HCT116 (cell line): Measurements from ENCODE around the gene CHAC1. TPM values are rescaled to one million over a fixed set of nuclear protein-coding genes. Genes with fewer than 3 reads are reported as not detected.

Source experiments
- ATAC-seq: fragments of 200-7000 bp; cut with Tn5 transposase; 2 replicates; pipeline ENCODE4 v1.9.1; 2020; ENCODE audit warnings: mild to moderate bottlenecking, moderate library complexity
- BruUV-seq: library from RNA; stranded (reverse); fragments of 400-500 nt; replicated peaks from 2 replicates; lab custom pipeline; 2021; lab: Mats Ljungman, UMichigan
- CTCF ChIA-PET: fragments of 300-600 bp; sonication (Branson Sonifier 250); formaldehyde crosslinking; loops from one replicate; lab custom pipeline; 2021; ENCODE audit warnings: antibody characterized with exemption; lab: Charles Lee
- POLR2A ChIA-PET: fragments of 300-600, 350-600 bp; sonication (Branson Sonifier 250); formaldehyde crosslinking; loops from one replicate; lab custom pipeline; 2021; ENCODE audit warnings: antibody characterized with exemption; lab: Charles Lee
- RAD21 ChIA-PET, 2 experiments: fragments of 300-600 bp; sonication (Branson Sonifier 250); formaldehyde crosslinking; loops; one replicate each; lab custom pipeline; 2023; ENCODE audit warnings: low total read pairs in 2 of 2; ENCODE audit not compliant: uncharacterized antibody in 2 of 2, unreplicated experiment in 2 of 2, low non-redundant PET in 1 of 2; lab: Charles Lee
- DNase-seq: peaks from one replicate; pipeline ENCODE4 v3.0.0-alpha.2; 2010; ENCODE audit warnings: low read depth, low spot score
- H2AFZ ChIP-seq: fragments of 200-600 bp; shearing (Covaris generic), sonication (generic); 2 replicates; pipeline ENCODE4 v1.6.1; 2017; ENCODE audit warnings: low read depth, mixed run types, mixed read lengths, antibody characterized with exemption, low read length; ENCODE audit not compliant: poor library complexity, severe bottlenecking
- H3K27ac ChIP-seq: 2 replicates; pipeline ENCODE4 v1.5.1; 2012; ENCODE audit warnings: low read depth, low read length
- H3K27me3 ChIP-seq: fragments of 200-600 bp; sonication (generic); 2 replicates; pipeline ENCODE4 v1.6.1; 2016; ENCODE audit warnings: mixed run types, low read length, mixed read lengths; ENCODE audit not compliant: insufficient read depth
- H3K36me3 ChIP-seq, 2 experiments: fragments of 200-500 bp in 1 of 2; fragments of 200-600 bp in 1 of 2; sonication (Bioruptor generic) in 1 of 2; sonication (generic) in 1 of 2; 2 replicates each; pipeline versions ENCODE4 v1.5.1 to v1.6.1; 2014 to 2016; ENCODE audit warnings: low read length in 2 of 2, inconsistent platforms in 1 of 2, mixed read lengths in 1 of 2, mixed run types in 1 of 2; ENCODE audit not compliant: insufficient read depth in 2 of 2, control insufficient read depth in 1 of 2
- H3K4me1 ChIP-seq, 2 experiments: fragments of 200-600 bp in 1 of 2; sonication (generic) in 1 of 2; 2 replicates each; pipeline versions ENCODE4 v1.5.1 to v1.6.1; 2012 to 2017; ENCODE audit warnings: low read length in 2 of 2, inconsistent platforms in 1 of 2, mild to moderate bottlenecking in 1 of 2, mixed read lengths in 1 of 2, mixed run types in 1 of 2, moderate library complexity in 1 of 2; ENCODE audit not compliant: insufficient read depth in 2 of 2, control insufficient read depth in 1 of 2
- H3K4me2 ChIP-seq: fragments of 200-600 bp; sonication (generic); 2 replicates; pipeline ENCODE4 v1.6.1; 2017; ENCODE audit warnings: mixed run types, low read length, mixed read lengths
- H3K4me3 ChIP-seq, 2 experiments: fragments of 200-600 bp in 1 of 2; sonication (generic) in 1 of 2; replicated peaks in 1 of 2; 2 replicates each; pipeline ENCODE4 v1.5.1; 2011 to 2016; ENCODE audit warnings: low read length in 2 of 2, control low read depth in 1 of 2, low read depth in 1 of 2, mild to moderate bottlenecking in 1 of 2, mixed read lengths in 1 of 2, mixed run types in 1 of 2
- H3K79me2 ChIP-seq: fragments of 200-600 bp; sonication (generic); 2 replicates; pipeline ENCODE4 v1.6.1; 2017; ENCODE audit warnings: mild to moderate bottlenecking, mixed run types, low read length, moderate library complexity, mixed read lengths; ENCODE audit not compliant: insufficient read depth
- H3K9ac ChIP-seq: fragments of 200-600 bp; sonication (generic); 2 replicates; pipeline ENCODE4 v1.6.1; 2016; ENCODE audit warnings: low read length, mixed read lengths
- H3K9me2 ChIP-seq: fragments of 200-600 bp; sonication (generic), shearing (Covaris generic); 2 replicates; pipeline ENCODE4 v1.6.1; 2017; ENCODE audit warnings: mixed run types, mild to moderate bottlenecking, moderate library complexity; ENCODE audit not compliant: insufficient read depth
- H3K9me3 ChIP-seq, 2 experiments: fragments of 200-500 bp in 1 of 2; fragments of 200-600 bp in 1 of 2; sonication (Bioruptor generic) in 1 of 2; sonication (generic) in 1 of 2; 2 replicates each; pipeline ENCODE4 v1.6.1; 2014 to 2017; ENCODE audit warnings: low read length in 2 of 2, mixed read lengths in 2 of 2, inconsistent platforms in 1 of 2, low read depth in 1 of 2, mild to moderate bottlenecking in 1 of 2, mixed run types in 1 of 2, moderate library complexity in 1 of 2; ENCODE audit not compliant: control insufficient read depth in 1 of 2, insufficient read depth in 1 of 2
- H4K20me1 ChIP-seq: fragments of 200-600 bp; sonication (generic), shearing (Covaris generic); 2 replicates; pipeline ENCODE4 v1.6.1; 2017; ENCODE audit warnings: mixed run types, mild to moderate bottlenecking, moderate library complexity; ENCODE audit not compliant: insufficient read depth
- ELF1 ChIP-seq: IDR thresholded peaks from 2 replicates; pipeline ENCODE4 v1.6.1; 2012; ENCODE audit warnings: low read depth, borderline replicate concordance
- POLR2AphosphoS5 ChIP-seq: IDR thresholded peaks from 2 replicates; pipeline ENCODE4 v1.6.1; 2011; ENCODE audit warnings: mild to moderate bottlenecking, low read depth, low read length, moderate library complexity
- TCF7L2 ChIP-seq: IDR thresholded peaks from 2 replicates; pipeline ENCODE4 v1.7.0; 2011; ENCODE audit warnings: borderline replicate concordance, inconsistent platforms; ENCODE audit not compliant: insufficient read depth, insufficient read length; ENCODE audit errors: extremely low read depth
- ZNF274 ChIP-seq: fragments of 200-500 bp; sonication (Bioruptor generic); IDR thresholded peaks from 2 replicates; pipeline ENCODE4 v1.6.1; 2014; ENCODE audit warnings: mild to moderate bottlenecking, low read depth, low read length, inconsistent platforms
- intact Hi-C: fragments of 100-400 bp; cut with micrococcal nuclease; formaldehyde crosslinking; loops from 2 replicates; pipeline ENCODE4 v1.10.0; 2022
- total RNA-seq: library from RNA; stranded (reverse); gene quantifications from one replicate; pipeline ENCODE4 v1.2.1, GENCODE V29; 2021; ENCODE audit not compliant: unreplicated experiment
- TF ChIP-seq, protein P1 (sequence below), 3 experiments: fragments of 200-600 bp in 1 of 3; sonication (generic) in 1 of 3; IDR thresholded peaks in 2 of 3; conservative IDR thresholded peaks in 1 of 3; 2 replicates each; pipeline ENCODE4 v1.5.1; 2012 to 2017; ENCODE audit warnings: low read depth in 2 of 3, low read length in 2 of 3, antibody characterized with exemption in 1 of 3, borderline replicate concordance in 1 of 3, control low read depth in 1 of 3, mild to moderate bottlenecking in 1 of 3, mixed read lengths in 1 of 3, mixed run types in 1 of 3, moderate library complexity in 1 of 3; ENCODE audit not compliant: insufficient read depth in 1 of 3
- TF ChIP-seq, protein P2 (sequence below): IDR thresholded peaks from 2 replicates; pipeline ENCODE4 v1.6.1; 2012; ENCODE audit warnings: low read depth
- TF ChIP-seq, protein P3 (sequence below): IDR thresholded peaks from 2 replicates; pipeline ENCODE4 v1.6.1; 2012
- TF ChIP-seq, protein P4 (sequence below): IDR thresholded peaks from 2 replicates; pipeline ENCODE4 v1.6.1; 2012

Gene CHAC1
- total RNA-seq, 1 experiment from 2014 or later, result 58.9 TPM

DNA sequence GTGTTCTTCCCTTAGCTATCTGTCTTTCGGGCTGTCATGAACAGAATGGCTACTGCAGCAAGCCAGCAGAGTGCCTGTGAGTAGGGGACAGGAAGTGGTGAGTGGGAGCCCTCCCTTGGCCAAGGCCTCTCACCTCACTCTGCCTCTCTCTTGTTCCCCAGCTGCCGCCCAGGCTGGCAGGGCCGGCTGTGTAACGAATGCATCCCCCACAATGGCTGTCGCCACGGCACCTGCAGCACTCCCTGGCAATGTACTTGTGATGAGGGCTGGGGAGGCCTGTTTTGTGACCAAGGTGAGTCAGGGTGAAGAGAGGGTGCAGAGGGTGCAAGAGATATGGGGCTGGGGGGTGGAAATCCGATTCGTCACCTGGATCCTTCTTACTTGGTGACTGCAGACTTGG, 21.1 kb upstream of the CHAC1 start:
- no peak for DNase-seq
- Histone ChIP-seq H3K4me3 (no peak overlapping the region), H3K9ac (no peak overlapping the region), H3K79me2 (no peaks in the 10 kb centered on the region), H3K27ac (no peak overlapping the region), H3K4me1 (peaks cover 19 to 41% of the 10 kb centered on the region in 2 experiments), H3K9me2 (no peaks in the 10 kb centered on the region), H3K4me2 (no peak overlapping the region), H4K20me1 (no peaks in the 10 kb centered on the region), H3K9me3 (no peaks in the 10 kb centered on the region), H3K36me3 (no peaks in the 10 kb centered on the region), H3K27me3 (peaks cover 15% of the 10 kb centered on the region; the same call in 1 of the 2 replicates), H2AFZ (no peak overlapping the region)
- RAD21 ChIA-PET, result no interaction called here
- intact Hi-C loops, result loop anchor here (5.0 to 10.0 kb wide), 2 partner anchors 90 to 253 kb away; no protein-coding TSS in a partner anchor
- ATAC-seq, result no peak
- CTCF ChIA-PET, result interaction anchor here (1.8 to 4.8 kb wide), 3 partner anchors 7 to 27 kb away, joined by 6 to 69 read pairs (median 16); no protein-coding TSS in a partner anchor
- POLR2A ChIA-PET, result interaction anchor here (1.0 kb wide), 1 partner anchor 37 kb away, joined by 3 read pairs; no protein-coding TSS in a partner anchor
- TF ChIP-seq, protein P1, sequence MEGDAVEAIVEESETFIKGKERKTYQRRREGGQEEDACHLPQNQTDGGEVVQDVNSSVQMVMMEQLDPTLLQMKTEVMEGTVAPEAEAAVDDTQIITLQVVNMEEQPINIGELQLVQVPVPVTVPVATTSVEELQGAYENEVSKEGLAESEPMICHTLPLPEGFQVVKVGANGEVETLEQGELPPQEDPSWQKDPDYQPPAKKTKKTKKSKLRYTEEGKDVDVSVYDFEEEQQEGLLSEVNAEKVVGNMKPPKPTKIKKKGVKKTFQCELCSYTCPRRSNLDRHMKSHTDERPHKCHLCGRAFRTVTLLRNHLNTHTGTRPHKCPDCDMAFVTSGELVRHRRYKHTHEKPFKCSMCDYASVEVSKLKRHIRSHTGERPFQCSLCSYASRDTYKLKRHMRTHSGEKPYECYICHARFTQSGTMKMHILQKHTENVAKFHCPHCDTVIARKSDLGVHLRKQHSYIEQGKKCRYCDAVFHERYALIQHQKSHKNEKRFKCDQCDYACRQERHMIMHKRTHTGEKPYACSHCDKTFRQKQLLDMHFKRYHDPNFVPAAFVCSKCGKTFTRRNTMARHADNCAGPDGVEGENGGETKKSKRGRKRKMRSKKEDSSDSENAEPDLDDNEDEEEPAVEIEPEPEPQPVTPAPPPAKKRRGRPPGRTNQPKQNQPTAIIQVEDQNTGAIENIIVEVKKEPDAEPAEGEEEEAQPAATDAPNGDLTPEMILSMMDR (IDR thresholded peaks at IDR 0.05 in 2 of 3, conservative IDR thresholded peaks at IDR 0.05 in 1 of 3; ENCODE audit: borderline replicate concordance in 1 of 3, insufficient read depth in 1 of 3, low read depth in 2 of 3, low read length in 2 of 3), result no peak
- TF ChIP-seq, protein P2, sequence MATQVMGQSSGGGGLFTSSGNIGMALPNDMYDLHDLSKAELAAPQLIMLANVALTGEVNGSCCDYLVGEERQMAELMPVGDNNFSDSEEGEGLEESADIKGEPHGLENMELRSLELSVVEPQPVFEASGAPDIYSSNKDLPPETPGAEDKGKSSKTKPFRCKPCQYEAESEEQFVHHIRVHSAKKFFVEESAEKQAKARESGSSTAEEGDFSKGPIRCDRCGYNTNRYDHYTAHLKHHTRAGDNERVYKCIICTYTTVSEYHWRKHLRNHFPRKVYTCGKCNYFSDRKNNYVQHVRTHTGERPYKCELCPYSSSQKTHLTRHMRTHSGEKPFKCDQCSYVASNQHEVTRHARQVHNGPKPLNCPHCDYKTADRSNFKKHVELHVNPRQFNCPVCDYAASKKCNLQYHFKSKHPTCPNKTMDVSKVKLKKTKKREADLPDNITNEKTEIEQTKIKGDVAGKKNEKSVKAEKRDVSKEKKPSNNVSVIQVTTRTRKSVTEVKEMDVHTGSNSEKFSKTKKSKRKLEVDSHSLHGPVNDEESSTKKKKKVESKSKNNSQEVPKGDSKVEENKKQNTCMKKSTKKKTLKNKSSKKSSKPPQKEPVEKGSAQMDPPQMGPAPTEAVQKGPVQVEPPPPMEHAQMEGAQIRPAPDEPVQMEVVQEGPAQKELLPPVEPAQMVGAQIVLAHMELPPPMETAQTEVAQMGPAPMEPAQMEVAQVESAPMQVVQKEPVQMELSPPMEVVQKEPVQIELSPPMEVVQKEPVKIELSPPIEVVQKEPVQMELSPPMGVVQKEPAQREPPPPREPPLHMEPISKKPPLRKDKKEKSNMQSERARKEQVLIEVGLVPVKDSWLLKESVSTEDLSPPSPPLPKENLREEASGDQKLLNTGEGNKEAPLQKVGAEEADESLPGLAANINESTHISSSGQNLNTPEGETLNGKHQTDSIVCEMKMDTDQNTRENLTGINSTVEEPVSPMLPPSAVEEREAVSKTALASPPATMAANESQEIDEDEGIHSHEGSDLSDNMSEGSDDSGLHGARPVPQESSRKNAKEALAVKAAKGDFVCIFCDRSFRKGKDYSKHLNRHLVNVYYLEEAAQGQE, result no peak
- no peak for TF ChIP-seq ZNF274
- no peak for TF ChIP-seq TCF7L2
- TF ChIP-seq POLR2AphosphoS5, result no peak
- TF ChIP-seq, protein P3, sequence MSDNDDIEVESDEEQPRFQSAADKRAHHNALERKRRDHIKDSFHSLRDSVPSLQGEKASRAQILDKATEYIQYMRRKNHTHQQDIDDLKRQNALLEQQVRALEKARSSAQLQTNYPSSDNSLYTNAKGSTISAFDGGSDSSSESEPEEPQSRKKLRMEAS, result no peak
- TF ChIP-seq ELF1, result no peak
- TF ChIP-seq, protein P4, sequence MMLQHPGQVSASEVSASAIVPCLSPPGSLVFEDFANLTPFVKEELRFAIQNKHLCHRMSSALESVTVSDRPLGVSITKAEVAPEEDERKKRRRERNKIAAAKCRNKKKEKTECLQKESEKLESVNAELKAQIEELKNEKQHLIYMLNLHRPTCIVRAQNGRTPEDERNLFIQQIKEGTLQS, result no peak
- BruUV-seq, result no TSS peak
